ENCODE measurements around the gene SLC18B1.

The SLC18B1 gene

GRCh38 chr6:132813173-132813856 is 14.9 kb upstream of the SLC18B1 start:
- DNase-seq (ENCODE audit: low spot score): no peak
- ChIA-PET CTCF (interaction anchor here (0.7 kb wide), 1 partner anchor 702 kb away, joined by 4 read pairs; no protein-coding TSS in a partner anchor), POLR2A (ENCODE audit: low non-redundant PET) (interaction anchor here (0.6 kb wide), 1 partner anchor 211 kb away, joined by 5 read pairs; no protein-coding TSS in a partner anchor)
- TF ChIP-seq CTCF (conservative IDR thresholded peaks at IDR 0.05; ENCODE audit: low read depth): no peak
- H3K27ac ChIP-seq: peak overlapping the region; percentile 94

GRCh38 chr6:132812756-132813172 is 14.3 kb upstream of the SLC18B1 start:
- DNase-seq (ENCODE audit: low spot score): no peak
- no peak for TF ChIP-seq CTCF (conservative IDR thresholded peaks at IDR 0.05; ENCODE audit: low read depth)
- POLR2A ChIA-PET (ENCODE audit: low non-redundant PET): interaction anchor here (0.6 kb wide), 1 partner anchor 210 kb away, joined by 5 read pairs; no protein-coding TSS in a partner anchor
- CTCF ChIA-PET: interaction anchor here (0.7 kb wide), 1 partner anchor 702 kb away, joined by 4 read pairs; no protein-coding TSS in a partner anchor
- H3K27ac ChIP-seq: peak overlapping the region; percentile 94

GRCh38 chr6:132812255-132812732 is 13.9 kb upstream of the SLC18B1 start:
- ChIA-PET POLR2A (ENCODE audit: low non-redundant PET) (no interaction called here), CTCF (no interaction called here)
- no peak for TF ChIP-seq CTCF (conservative IDR thresholded peaks at IDR 0.05; ENCODE audit: low read depth)
- no peak overlapping the region for H3K27ac ChIP-seq
- DNase-seq (ENCODE audit: low spot score): no peak

- H3K27ac ChIP-seq: no peak overlapping the region
- ChIA-PET CTCF (interaction anchor here (0.9 kb wide), 1 partner anchor 13 kb away, joined by 3 read pairs; the partner anchor contains the start of gene SLC18B1), POLR2A (ENCODE audit: low non-redundant PET) (no interaction called here)
- TF ChIP-seq CTCF (conservative IDR thresholded peaks at IDR 0.05; ENCODE audit: low read depth): no peak
- DNase-seq (ENCODE audit: low spot score): no peak
These were observed 12.8 kb upstream of the SLC18B1 start for GRCh38 chr6:132811276-132811675.

GRCh38 chr6:132805548-132805947 is 7.1 kb upstream of the SLC18B1 start:
- no peak for TF ChIP-seq CTCF (conservative IDR thresholded peaks at IDR 0.05; ENCODE audit: low read depth)
- ChIA-PET CTCF (interaction anchor here (0.7 kb wide), 1 partner anchor 1132 kb away, joined by 3 read pairs; no protein-coding TSS in a partner anchor), POLR2A (ENCODE audit: low non-redundant PET) (no interaction called here)
- H3K27ac ChIP-seq: no peak overlapping the region
- DNase-seq (ENCODE audit: low spot score): no peak

GRCh38 chr6:132804251-132804650 is 5.8 kb upstream of the SLC18B1 start:
- no peak overlapping the region for H3K27ac ChIP-seq
- CTCF ChIA-PET: no interaction called here
- POLR2A ChIA-PET (ENCODE audit: low non-redundant PET): no interaction called here
- DNase-seq (ENCODE audit: low spot score): no peak
- TF ChIP-seq CTCF (conservative IDR thresholded peaks at IDR 0.05; ENCODE audit: low read depth): no peak

Measured in RWPE1 (cell line).